LNCaP clone FGC (cell line): ENCODE results near the gene INO80B.

Experiments used
- DNase-seq: peaks from one replicate; pipeline ENCODE4 v3.0.0-alpha.2; 2011; ENCODE audit warnings: low read depth
- H3K4me3 ChIP-seq: 2 replicates; pipeline ENCODE4 v1.5.1; 2011; ENCODE audit warnings: mild to moderate bottlenecking, low read depth, low read length, control low read depth
- TF ChIP-seq, protein P1 (sequence below): IDR thresholded peaks from 2 replicates; pipeline ENCODE4 v1.5.1; 2012; ENCODE audit warnings: mild to moderate bottlenecking; ENCODE audit not compliant: control insufficient read depth, insufficient read depth; ENCODE audit errors: extremely low read depth

INO80B gene

GRCh38 chr2:74421221-74421870, 33.5 kb upstream of the INO80B start, which contains the start of the genes C2orf81 and WDR54:
C2orf81 (minus strand) TSS chr2:74421619; CDS start chr2:74421560, 59 bp downstream.
WDR54 (plus strand) TSS chr2:74421730; CDS start chr2:74422154, 424 bp downstream.
- no peak for DNase-seq

DNA sequence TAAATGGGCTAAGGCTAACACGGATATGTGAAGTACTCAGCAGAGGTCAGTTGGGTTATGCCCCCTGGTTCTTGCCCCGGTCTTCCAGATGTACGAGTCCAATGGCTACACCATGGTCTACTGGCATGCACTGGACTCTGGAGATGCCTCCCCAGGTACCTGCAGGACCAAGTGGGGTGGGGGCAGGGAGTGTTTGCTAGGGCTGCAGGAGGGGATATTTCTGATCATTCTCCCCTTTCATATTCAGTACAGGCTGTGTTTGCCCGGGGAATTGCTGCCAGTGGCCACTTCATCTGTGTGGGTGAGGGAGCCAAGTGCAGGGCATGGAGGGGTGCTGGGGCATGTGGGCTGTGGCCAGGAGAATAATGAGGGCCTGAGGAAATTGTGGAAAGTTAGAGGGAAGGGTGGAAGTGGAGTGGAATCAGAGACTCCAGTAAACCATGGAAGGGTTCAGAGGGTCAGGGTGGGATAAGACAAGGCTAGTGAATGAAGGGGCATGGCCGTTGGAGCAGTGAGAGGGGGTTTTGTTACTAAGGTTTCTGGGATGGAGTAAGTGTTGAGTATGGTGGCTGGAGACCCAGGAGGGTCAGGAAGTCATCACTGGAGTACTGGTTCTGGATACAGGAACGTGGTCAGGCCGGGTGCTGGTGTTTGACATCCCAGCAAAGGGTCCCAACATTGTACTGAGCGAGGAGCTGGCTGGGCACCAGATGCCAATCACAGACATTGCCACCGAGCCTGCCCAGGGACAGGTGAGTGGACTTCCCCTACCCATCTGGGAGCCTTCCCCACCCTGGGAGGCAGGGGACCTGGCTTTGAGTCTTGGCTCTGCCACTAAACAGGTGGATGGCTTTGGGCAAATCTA, 31.4 kb upstream of the INO80B start:
- no peak for DNase-seq
- H3K4me3 ChIP-seq: no peak overlapping the region
- TF ChIP-seq, protein P1, sequence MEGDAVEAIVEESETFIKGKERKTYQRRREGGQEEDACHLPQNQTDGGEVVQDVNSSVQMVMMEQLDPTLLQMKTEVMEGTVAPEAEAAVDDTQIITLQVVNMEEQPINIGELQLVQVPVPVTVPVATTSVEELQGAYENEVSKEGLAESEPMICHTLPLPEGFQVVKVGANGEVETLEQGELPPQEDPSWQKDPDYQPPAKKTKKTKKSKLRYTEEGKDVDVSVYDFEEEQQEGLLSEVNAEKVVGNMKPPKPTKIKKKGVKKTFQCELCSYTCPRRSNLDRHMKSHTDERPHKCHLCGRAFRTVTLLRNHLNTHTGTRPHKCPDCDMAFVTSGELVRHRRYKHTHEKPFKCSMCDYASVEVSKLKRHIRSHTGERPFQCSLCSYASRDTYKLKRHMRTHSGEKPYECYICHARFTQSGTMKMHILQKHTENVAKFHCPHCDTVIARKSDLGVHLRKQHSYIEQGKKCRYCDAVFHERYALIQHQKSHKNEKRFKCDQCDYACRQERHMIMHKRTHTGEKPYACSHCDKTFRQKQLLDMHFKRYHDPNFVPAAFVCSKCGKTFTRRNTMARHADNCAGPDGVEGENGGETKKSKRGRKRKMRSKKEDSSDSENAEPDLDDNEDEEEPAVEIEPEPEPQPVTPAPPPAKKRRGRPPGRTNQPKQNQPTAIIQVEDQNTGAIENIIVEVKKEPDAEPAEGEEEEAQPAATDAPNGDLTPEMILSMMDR: no peak

More at GRCh38 chr2:74421221-74421870, 33.5 kb upstream of the INO80B start, which contains the start of the genes C2orf81 and WDR54:
- TF ChIP-seq, protein P1: no peak
- peak within 1 kb of the TSS; percentile 62 for H3K4me3 ChIP-seq

DNA sequence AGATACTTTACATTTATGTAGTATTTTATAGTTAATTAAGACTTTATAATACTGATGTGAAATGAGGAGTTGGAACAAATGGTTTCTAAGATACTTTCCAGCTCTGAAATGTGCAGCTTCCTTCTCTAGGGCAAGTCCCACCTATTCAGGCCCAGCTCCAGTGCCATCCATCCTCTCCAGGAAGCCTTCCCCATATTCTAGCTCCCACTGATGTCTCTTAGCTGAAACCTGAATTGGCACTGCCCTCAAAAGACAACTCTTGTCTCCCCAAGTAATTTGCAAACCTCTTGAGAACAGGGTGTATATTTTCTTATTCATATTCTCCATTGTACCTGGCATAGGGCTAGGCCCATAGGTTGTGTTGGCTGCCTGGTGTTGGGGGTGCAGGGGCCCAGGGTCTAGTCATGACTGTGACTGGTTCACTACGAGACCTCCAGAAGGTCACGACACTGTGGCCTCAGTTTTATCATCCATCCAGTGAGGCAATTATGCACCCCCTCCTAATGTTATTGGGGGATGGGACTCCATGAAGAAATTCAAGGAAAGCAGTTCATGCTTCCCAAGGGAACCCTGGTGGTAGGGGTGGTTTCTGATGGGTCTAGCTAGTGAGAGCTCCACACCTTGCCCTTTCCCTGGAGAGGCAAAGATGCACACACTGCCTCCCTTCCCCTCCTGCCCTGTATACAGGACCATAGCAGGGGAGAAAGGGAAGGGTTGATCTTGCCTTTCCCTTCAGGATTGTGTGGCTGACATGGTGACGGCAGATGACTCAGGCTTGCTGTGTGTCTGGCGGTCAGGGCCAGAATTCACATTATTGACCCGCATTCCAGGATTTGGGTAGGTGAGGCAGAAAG, 30.5 kb upstream of the INO80B start:
- TF ChIP-seq, protein P1: no peak
- no peak for DNase-seq
- H3K4me3 ChIP-seq: no peak overlapping the region

GRCh38 chr2:74424995-74425406, 29.9 kb upstream of the INO80B start:
- TF ChIP-seq, protein P1: no peak
- H3K4me3 ChIP-seq: no peak overlapping the region
- DNase-seq: no peak

DNA sequence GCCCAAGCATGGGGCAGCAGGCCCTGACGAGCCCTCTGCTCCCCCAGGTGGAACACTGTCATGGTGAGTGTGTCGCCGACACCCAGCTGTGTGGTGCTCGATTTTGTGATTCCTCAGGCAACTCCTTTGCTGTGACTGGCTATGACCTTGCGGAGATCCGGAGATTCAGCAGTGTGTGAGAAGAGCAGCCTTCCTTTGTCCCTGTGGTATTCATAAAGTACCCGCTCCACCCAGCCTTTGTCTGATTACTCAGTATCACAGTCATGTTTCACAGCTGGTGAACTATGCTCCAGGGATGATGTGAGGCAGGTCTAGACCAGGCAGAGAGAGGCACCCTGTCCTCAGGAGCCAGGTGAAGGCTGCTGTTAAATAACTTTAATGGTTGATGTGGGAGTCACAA, 29.4 kb upstream of the INO80B start:
- no peak for DNase-seq
- H3K4me3 ChIP-seq: no peak overlapping the region
- TF ChIP-seq, protein P1: no peak

DNA sequence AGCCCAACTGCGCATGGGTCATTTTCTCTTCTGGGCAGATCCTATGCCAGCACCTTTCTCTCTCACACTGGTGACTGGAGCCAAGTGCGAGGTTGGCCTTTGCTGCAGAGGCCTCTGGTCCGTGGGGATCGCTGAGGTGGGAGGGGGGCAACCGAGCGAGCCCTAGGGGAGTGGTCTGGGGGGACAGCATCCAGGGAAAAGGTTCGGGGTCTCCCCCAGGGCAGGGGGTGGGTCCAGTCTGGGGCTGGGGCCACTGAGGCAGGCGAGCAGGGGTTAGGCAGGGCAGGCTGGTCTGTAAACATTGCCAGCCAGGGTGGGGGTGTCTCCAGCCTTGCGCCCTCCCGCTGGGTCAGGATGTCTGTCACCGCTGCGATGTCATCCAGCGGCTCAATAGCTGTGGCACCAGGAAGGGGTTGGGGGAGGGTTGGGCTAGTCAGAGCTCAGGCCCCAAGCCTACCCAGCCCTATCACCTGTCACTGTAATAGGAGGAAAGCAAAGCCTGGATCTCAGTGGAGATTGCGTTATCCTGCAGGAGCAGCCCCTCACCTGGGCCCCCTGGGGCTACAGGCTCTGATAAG, 28.6 kb upstream of the INO80B start:
- TF ChIP-seq, protein P1: no peak
- H3K4me3 ChIP-seq: no peak overlapping the region
- no peak for DNase-seq
